ENCODE data around the gene OAF. TPM values are rescaled to one million over a fixed set of nuclear protein-coding genes. Genes with fewer than 3 reads are reported as not detected.

Gene OAF
- total RNA-seq (10 to 100 TPM; 37.1 to 88.3 (median 49.0) TPM), polyA plus RNA-seq (10 to 100 TPM; 21.6 to 35.0 TPM)

GRCh38 chr11:120210626-120211521 lies at the start of gene OAF:
OAF (plus strand) TSS chr11:120211032; CDS start chr11:120211280, 248 bp downstream.
- Histone ChIP-seq H3K27me3 (no peaks in the 10 kb centered on the region), H3K36me3 (no peaks in the 10 kb centered on the region), H3K4me1 (peaks cover 13 to 57% (median 25%) of the 10 kb centered on the region in 3 donors), H3K9me3 (no peaks in the 10 kb centered on the region), H3K27ac (peak within 1 kb of the TSS; percentile 67 to 89 (median 80)), H3K4me3 (peak within 1 kb of the TSS; percentile 48 to 76 (median 63))
- intact Hi-C loops (cut with DNase I) = no loop called here
- TF ChIP-seq CTCF (IDR thresholded peaks at IDR 0.05) = no peak
- ATAC-seq = peak; percentile 75 to 83 (median 78)
- 0 to 1% methylated on average over 82 to 107 of the region's 108 CpGs for WGBS, 2 donors
- no peak for FAIRE-seq
- peak; percentile 73 to 86 (median 78) for DNase-seq

- 67 to 79% methylated on average over 11 of the region's 11 CpGs for WGBS, 2 donors
- H3K4me1 ChIP-seq = peaks cover 0 to 3% (median 0%) of the 10 kb centered on the region in 3 donors
- no peak overlapping the region for H3K27ac ChIP-seq
- ATAC-seq = no peak
- TF ChIP-seq CTCF (IDR thresholded peaks at IDR 0.05) = no peak
- intact Hi-C loops (cut with DNase I) = no loop called here
- no peak overlapping the region for H3K4me3 ChIP-seq
- no peak for DNase-seq
- no peaks in the 10 kb centered on the region for H3K27me3 ChIP-seq
- FAIRE-seq = no peak
- H3K9me3 ChIP-seq = no peaks in the 10 kb centered on the region
- H3K36me3 ChIP-seq = no peaks in the 10 kb centered on the region
Observed at GRCh38 chr11:120167659-120168058, 43.2 kb upstream of the OAF start.

- Histone ChIP-seq H3K9me3 (no peaks in the 10 kb centered on the region), H3K27ac (peak overlapping the region in 1 of 4 donors; percentile 21), H3K4me3 (peak overlapping the region; percentile 43 to 81 (median 61)), H3K36me3 (no peaks in the 10 kb centered on the region), H3K4me1 (peaks cover 0 to 3% (median 0%) of the 10 kb centered on the region in 3 donors), H3K27me3 (no peaks in the 10 kb centered on the region)
- DNase-seq (no peak), ATAC-seq (no peak), FAIRE-seq (no peak)
- intact Hi-C loops (cut with DNase I) = no loop called here
- TF ChIP-seq CTCF (IDR thresholded peaks at IDR 0.05) = no peak
- 24 to 30% methylated on average over 35 of the region's 35 CpGs for WGBS, 2 donors
Observed at GRCh38 chr11:120168108-120168959, 42.5 kb upstream of the OAF start.

- H3K9me3 ChIP-seq = no peaks in the 10 kb centered on the region
- H3K4me3 ChIP-seq = peak overlapping the region; percentile 43 to 81 (median 61)
- H3K36me3 ChIP-seq = no peaks in the 10 kb centered on the region
- TF ChIP-seq CTCF (IDR thresholded peaks at IDR 0.05) = peak; percentile 95 to 99 (median 98)
- DNase-seq (peak; percentile 63 to 95 (median 80)), ATAC-seq (peak; percentile 94 to 96 (median 95)), FAIRE-seq (no peak)
- 1% methylated on average over 32 to 71 of the region's 71 CpGs for WGBS, 2 donors
- H3K4me1 ChIP-seq = peaks cover 0 to 3% (median 0%) of the 10 kb centered on the region in 3 donors
- peak overlapping the region in 1 of 4 donors; percentile 21 for H3K27ac ChIP-seq
- no peaks in the 10 kb centered on the region for H3K27me3 ChIP-seq
- intact Hi-C loops (cut with DNase I) = no loop called here
Observed at GRCh38 chr11:120168960-120169681, 41.7 kb upstream of the OAF start.
